Endodermal cell (in vitro differentiated cells): Measurements from ENCODE around the gene IFT27. TPM values are rescaled to one million over a fixed set of nuclear protein-coding genes. Genes with fewer than 3 reads are reported as not detected.

Experiments
- DNase-seq: peaks from one replicate; pipeline ENCODE4 v3.0.0-alpha.2; 2017
- H3K27ac ChIP-seq: 2 replicates; pipeline ENCODE4 v1.5.1; 2013; ENCODE audit warnings: mild to moderate bottlenecking, low read depth, low read length, moderate library complexity
- H3K27me3 ChIP-seq: 2 replicates; pipeline ENCODE4 v1.6.1; 2013; ENCODE audit warnings: mild to moderate bottlenecking, low read length, moderate library complexity; ENCODE audit not compliant: insufficient read depth, control insufficient read depth, poor library complexity, severe bottlenecking
- H3K36me3 ChIP-seq: 2 replicates; pipeline ENCODE4 v1.7.0; 2013; ENCODE audit warnings: mild to moderate bottlenecking, low read length, moderate library complexity; ENCODE audit not compliant: control insufficient read depth, insufficient read depth
- H3K4me1 ChIP-seq: one replicate; pipeline ENCODE4 v1.7.0; 2013; ENCODE audit warnings: low read length; ENCODE audit not compliant: control insufficient read depth, insufficient read depth
- H3K4me3 ChIP-seq: 2 replicates; pipeline ENCODE4 v1.5.1; 2013; ENCODE audit warnings: mild to moderate bottlenecking, low read length, moderate library complexity
- H3K9ac ChIP-seq: 2 replicates; pipeline ENCODE4 v1.6.1; 2013; ENCODE audit warnings: mild to moderate bottlenecking, low read length, moderate library complexity; ENCODE audit not compliant: poor library complexity, severe bottlenecking; ENCODE audit errors: extremely low read depth
- H3K9me3 ChIP-seq: 2 replicates; pipeline ENCODE4 v1.6.1; 2013; ENCODE audit warnings: mild to moderate bottlenecking, low read length, moderate library complexity; ENCODE audit not compliant: control insufficient read depth
- H3K27ac Mint-ChIP-seq: 2 replicates; pipeline ENCODE4 v1.8.0; 2020; ENCODE audit warnings: mixed read lengths
- H3K27me3 Mint-ChIP-seq: 2 replicates; pipeline ENCODE4 v1.8.0; 2021; ENCODE audit warnings: mild to moderate bottlenecking, mixed read lengths; ENCODE audit not compliant: insufficient read depth
- H3K36me3 Mint-ChIP-seq: 2 replicates; pipeline ENCODE4 v1.8.0; 2020; ENCODE audit warnings: low read depth, mixed read lengths
- H3K4me1 Mint-ChIP-seq: 2 replicates; pipeline ENCODE4 v1.8.0; 2020; ENCODE audit warnings: mixed read lengths
- H3K4me3 Mint-ChIP-seq: 2 replicates; pipeline ENCODE4 v1.8.0; 2020; ENCODE audit warnings: mild to moderate bottlenecking, moderate library complexity, mixed read lengths
- H3K9me3 Mint-ChIP-seq: 2 replicates; pipeline ENCODE4 v1.8.0; 2020; ENCODE audit warnings: mild to moderate bottlenecking, mixed read lengths
- WGBS, 2 experiments: methylation state at CpG; one replicate each; pipeline versions ENCODE4 v1.1.5 to v1.1.7; 2013; ENCODE audit warnings: missing lambda C conversion rate in 2 of 2, mixed read lengths in 1 of 2; ENCODE audit not compliant: insufficient coverage in 1 of 2, insufficient read length in 1 of 2; 5-methylcytosine and 5-hydroxymethylcytosine counted together
- total RNA-seq, 2 donors: library from RNA; stranded (reverse); fragmentation: NEBNext Ultra II Directional in 1 of 2; extraction: Animal tissue kit (Norgen Biotek cat#: 25700) in 1 of 2; gene quantifications; 2 replicates in 1 of 2; 3 replicates in 1 of 2; pipeline ENCODE4 v1.2.1, GENCODE V29; 2021
- TF ChIP-seq, protein P1 (sequence below): fragments of 200-600 bp; sonication (generic); conservative IDR thresholded peaks from 2 replicates; pipeline ENCODE4 v1.5.0; 2021; ENCODE audit warnings: antibody characterized with exemption, mild to moderate bottlenecking

Gene IFT27
- total RNA-seq, 2 donors from 2014 or later: 49.8 to 65.2 TPM

GRCh38 chr22:36809351-36809750 lies 33.4 kb upstream of the IFT27 start:
- no peak for DNase-seq
- no peak overlapping the region for H3K4me3 Mint-ChIP-seq
- Histone ChIP-seq H3K36me3 (no peaks in the 10 kb centered on the region), H3K9me3 (no peaks in the 10 kb centered on the region), H3K4me3 (no peak overlapping the region), H3K27ac (no peak overlapping the region), H3K4me1 (no peaks in the 10 kb centered on the region), H3K9ac (no peak overlapping the region), H3K27me3 (peaks cover 18% of the 10 kb centered on the region)
- H3K27ac Mint-ChIP-seq: no peak overlapping the region
- 95 to 100% methylated on average over 4 to 6 of the region's 6 CpGs for WGBS, 2 experiments
- no peaks in the 10 kb centered on the region for H3K9me3 Mint-ChIP-seq
- H3K36me3 Mint-ChIP-seq: no peaks in the 10 kb centered on the region
- peaks cover 16% of the 10 kb centered on the region for H3K4me1 Mint-ChIP-seq
- TF ChIP-seq, protein P1, sequence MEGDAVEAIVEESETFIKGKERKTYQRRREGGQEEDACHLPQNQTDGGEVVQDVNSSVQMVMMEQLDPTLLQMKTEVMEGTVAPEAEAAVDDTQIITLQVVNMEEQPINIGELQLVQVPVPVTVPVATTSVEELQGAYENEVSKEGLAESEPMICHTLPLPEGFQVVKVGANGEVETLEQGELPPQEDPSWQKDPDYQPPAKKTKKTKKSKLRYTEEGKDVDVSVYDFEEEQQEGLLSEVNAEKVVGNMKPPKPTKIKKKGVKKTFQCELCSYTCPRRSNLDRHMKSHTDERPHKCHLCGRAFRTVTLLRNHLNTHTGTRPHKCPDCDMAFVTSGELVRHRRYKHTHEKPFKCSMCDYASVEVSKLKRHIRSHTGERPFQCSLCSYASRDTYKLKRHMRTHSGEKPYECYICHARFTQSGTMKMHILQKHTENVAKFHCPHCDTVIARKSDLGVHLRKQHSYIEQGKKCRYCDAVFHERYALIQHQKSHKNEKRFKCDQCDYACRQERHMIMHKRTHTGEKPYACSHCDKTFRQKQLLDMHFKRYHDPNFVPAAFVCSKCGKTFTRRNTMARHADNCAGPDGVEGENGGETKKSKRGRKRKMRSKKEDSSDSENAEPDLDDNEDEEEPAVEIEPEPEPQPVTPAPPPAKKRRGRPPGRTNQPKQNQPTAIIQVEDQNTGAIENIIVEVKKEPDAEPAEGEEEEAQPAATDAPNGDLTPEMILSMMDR: no peak
- peaks cover 13% of the 10 kb centered on the region for H3K27me3 Mint-ChIP-seq

GRCh38 chr22:36808721-36809344 lies 32.9 kb upstream of the IFT27 start:
- Mint-ChIP-seq H3K27me3 (peaks cover 9% of the 10 kb centered on the region), H3K9me3 (no peaks in the 10 kb centered on the region), H3K36me3 (no peaks in the 10 kb centered on the region), H3K27ac (no peak overlapping the region), H3K4me3 (no peak overlapping the region), H3K4me1 (peaks cover 12% of the 10 kb centered on the region)
- H3K4me1 ChIP-seq: no peaks in the 10 kb centered on the region
- H3K27ac ChIP-seq: no peak overlapping the region
- no peak overlapping the region for H3K4me3 ChIP-seq
- peaks cover 17% of the 10 kb centered on the region for H3K27me3 ChIP-seq
- DNase-seq: no peak
- WGBS, 2 experiments: 92 to 100% methylated on average over 1 of the region's 1 CpG
- TF ChIP-seq, protein P1: no peak
- H3K9ac ChIP-seq: no peak overlapping the region
- H3K36me3 ChIP-seq: no peaks in the 10 kb centered on the region
- no peaks in the 10 kb centered on the region for H3K9me3 ChIP-seq

GRCh38 chr22:36807627-36808026 lies 31.7 kb upstream of the IFT27 start:
- no peaks in the 10 kb centered on the region for H3K4me1 ChIP-seq
- Mint-ChIP-seq H3K4me3 (no peak overlapping the region), H3K36me3 (no peaks in the 10 kb centered on the region), H3K4me1 (peaks cover 12% of the 10 kb centered on the region), H3K9me3 (no peaks in the 10 kb centered on the region), H3K27me3 (peaks cover 5% of the 10 kb centered on the region), H3K27ac (no peak overlapping the region)
- H3K36me3 ChIP-seq: no peaks in the 10 kb centered on the region
- H3K27me3 ChIP-seq: peaks cover 11% of the 10 kb centered on the region
- no peak for DNase-seq
- 79 to 80% methylated on average over 6 to 7 of the region's 7 CpGs for WGBS, 2 experiments
- H3K9me3 ChIP-seq: no peaks in the 10 kb centered on the region
- TF ChIP-seq, protein P1: no peak
- no peak overlapping the region for H3K9ac ChIP-seq
- H3K27ac ChIP-seq: no peak overlapping the region
- no peak overlapping the region for H3K4me3 ChIP-seq
